Fibroblast of skin of right biceps (primary cell): Measurements from ENCODE around the gene DSC3.
"Not testable (repeated sequence)": the region's sequence is repeated elsewhere in the genome, so short reads cannot be mapped to it uniquely, and the experiment has no call there.

ENCODE experiments used
- DNase-seq: peaks from one replicate; pipeline ENCODE4 v3.0.0-alpha.2; 2013

Gene DSC3

GRCh38 chr18:31040686-31041270, 1.8 kb downstream of the DSC3 start:
- no peak for DNase-seq

- DNase-seq: no peak
These were observed 3.1 kb downstream of the DSC3 start for GRCh38 chr18:31039426-31039825.

GRCh38 chr18:31037686-31038085, 4.9 kb downstream of the DSC3 start:
- DNase-seq: not testable (repeated sequence)

- no peak for DNase-seq
These were observed 8.0 kb downstream of the DSC3 start for GRCh38 chr18:31034541-31034940.

GRCh38 chr18:31030574-31031278, 11.8 kb downstream of the DSC3 start:
- DNase-seq: no peak

GRCh38 chr18:31015715-31016434, 26.7 kb downstream of the DSC3 start:
- DNase-seq: no peak

GRCh38 chr18:31011455-31011854, 31.1 kb downstream of the DSC3 start:
- peak; percentile 66 for DNase-seq

- DNase-seq: no peak
These were observed 31.9 kb downstream of the DSC3 start for GRCh38 chr18:31010601-31011000.

- no peak for DNase-seq
These were observed 42.5 kb downstream of the DSC3 start for GRCh38 chr18:30999887-31000628.

- no peak for DNase-seq
These were observed 43.4 kb downstream of the DSC3 start for GRCh38 chr18:30999186-30999585.

GRCh38 chr18:30997223-30997622, 45.3 kb downstream of the DSC3 start:
- no peak for DNase-seq

GRCh38 chr18:30992231-30992630, 50.3 kb downstream of the DSC3 start:
- no peak for DNase-seq

GRCh38 chr18:30991397-30991796, 51.1 kb downstream of the DSC3 start:
- DNase-seq: no peak

GRCh38 chr18:30989141-30989540, 53.4 kb downstream of the DSC3 start:
- no peak for DNase-seq

GRCh38 chr18:30988440-30988839, 54.1 kb downstream of the DSC3 start:
- no peak for DNase-seq

GRCh38 chr18:30987467-30988241, 54.9 kb downstream of the DSC3 start:
- DNase-seq: no peak

- no peak for DNase-seq
These were observed 56.8 kb downstream of the DSC3 start for GRCh38 chr18:30985753-30986152.

- DNase-seq: no peak
These were observed 60.1 kb downstream of the DSC3 start for GRCh38 chr18:30982285-30982992.

GRCh38 chr18:30978091-30978490, 64.5 kb downstream of the DSC3 start:
- DNase-seq: not testable (repeated sequence)

GRCh38 chr18:30971338-30971956, 71.1 kb downstream of the DSC3 start:
- DNase-seq: peak; percentile 16

- peak; percentile 21 for DNase-seq
These were observed 72.2 kb downstream of the DSC3 start for GRCh38 chr18:30970196-30970816.
